Caki2 (cell line): ENCODE results near the gene ATXN1. TPM values are rescaled to one million over a fixed set of nuclear protein-coding genes. Genes with fewer than 3 reads are reported as not detected.

Source experiments
- DNase-seq: peaks from one replicate; pipeline ENCODE4 v3.0.0-alpha.2; 2015; ENCODE audit warnings: low read depth
- in situ Hi-C: cut with HindIII; loops from 2 replicates; pipeline ENCODE4 v1.10.0; 2016; ENCODE audit warnings: low sequenced_read_pairs, low pct_unique_long_range_greater_than_20kb, mixed read lengths
- total RNA-seq: library from RNA; depleted of rRNA; stranded (reverse); fragments of >200 nt; shearing (Covaris generic); gene quantifications from 2 replicates; pipeline ENCODE4 v1.2.3, GENCODE V29; 2014; ENCODE audit warnings: low replicate concordance

The ATXN1 gene
- total RNA-seq, 1 experiment from 2014 or later, result 23.8 TPM

GRCh38 chr6:16585805-16586204 is 175.5 kb downstream of the ATXN1 start:
- in situ Hi-C loops, result no loop called here
- no peak for DNase-seq

- DNase-seq, result no peak
- in situ Hi-C loops, result no loop called here
These were observed 178.0 kb downstream of the ATXN1 start for GRCh38 chr6:16583144-16583762.

GRCh38 chr6:16582446-16583143 is 178.7 kb downstream of the ATXN1 start:
- in situ Hi-C loops, result no loop called here
- no peak for DNase-seq

DNA sequence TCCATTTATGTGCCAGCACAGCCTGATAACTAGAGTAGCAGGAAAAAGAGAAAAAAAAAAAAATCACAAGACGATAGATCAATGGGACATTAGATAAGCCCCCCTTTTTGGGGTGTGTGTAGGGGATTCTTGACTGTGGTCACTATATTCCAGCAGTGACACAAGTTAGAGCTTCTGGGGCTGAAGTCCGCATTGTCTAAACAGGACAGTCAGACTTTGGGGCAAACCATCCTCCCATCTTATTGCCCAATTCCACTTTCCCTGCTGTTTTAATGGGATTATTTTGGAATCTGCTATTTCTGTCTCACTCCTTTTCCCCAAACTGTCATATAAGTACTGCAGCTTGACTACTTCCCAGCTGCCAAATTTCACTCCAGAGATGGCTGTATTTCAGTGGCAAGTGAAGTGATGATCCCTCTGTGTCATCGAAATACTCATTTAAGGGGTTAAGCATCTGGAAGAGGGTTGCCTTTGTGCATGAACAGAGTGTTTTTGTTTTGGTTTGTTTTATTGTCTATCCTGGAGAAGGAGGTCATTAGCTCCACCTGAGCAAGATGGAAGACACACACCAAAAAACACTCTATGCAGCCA is 182.5 kb downstream of the ATXN1 start:
- in situ Hi-C loops, result no loop called here
- no peak for DNase-seq

DNA sequence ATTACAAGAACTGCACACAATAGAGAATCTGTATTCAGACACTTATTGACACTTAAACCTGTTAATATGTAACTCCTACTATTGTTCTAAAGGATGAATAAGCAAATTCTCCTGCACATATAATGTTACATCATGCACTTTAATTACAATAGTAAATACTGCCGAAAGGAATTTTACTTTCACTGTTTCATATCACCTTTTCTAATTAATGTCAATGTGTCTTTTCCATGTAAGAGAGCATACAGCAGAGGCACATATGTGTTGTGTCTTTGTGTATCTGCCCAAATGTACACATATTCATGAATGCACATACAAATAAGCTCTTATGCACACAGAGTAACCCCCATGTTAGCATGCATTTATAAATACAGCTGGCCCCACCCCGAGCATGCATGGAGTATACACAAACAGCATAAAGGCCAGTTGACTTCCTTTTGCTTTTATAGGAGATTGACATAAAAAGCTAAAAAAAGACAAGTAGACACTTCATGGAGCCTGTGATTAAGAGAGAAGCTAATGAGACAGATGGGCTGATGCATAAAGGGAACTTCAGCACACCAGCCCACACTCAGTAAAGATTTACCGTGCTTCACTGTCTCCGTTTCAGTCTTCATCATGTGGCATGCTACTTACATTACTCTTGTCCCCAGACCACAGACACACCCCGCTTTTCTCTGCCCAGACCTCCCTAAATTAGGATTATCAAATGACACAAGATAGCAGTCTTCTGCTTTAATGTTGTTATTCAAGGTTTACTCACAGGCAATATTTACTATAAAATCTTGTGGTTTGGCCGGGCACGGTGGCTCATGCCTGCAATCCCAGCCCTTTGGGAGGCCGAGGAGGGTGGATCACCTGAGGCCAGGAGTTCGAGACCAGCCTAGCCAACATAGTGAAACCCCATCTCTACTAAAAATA is 184.6 kb downstream of the ATXN1 start:
- in situ Hi-C loops, result no loop called here
- DNase-seq, result peak; percentile 64

DNA sequence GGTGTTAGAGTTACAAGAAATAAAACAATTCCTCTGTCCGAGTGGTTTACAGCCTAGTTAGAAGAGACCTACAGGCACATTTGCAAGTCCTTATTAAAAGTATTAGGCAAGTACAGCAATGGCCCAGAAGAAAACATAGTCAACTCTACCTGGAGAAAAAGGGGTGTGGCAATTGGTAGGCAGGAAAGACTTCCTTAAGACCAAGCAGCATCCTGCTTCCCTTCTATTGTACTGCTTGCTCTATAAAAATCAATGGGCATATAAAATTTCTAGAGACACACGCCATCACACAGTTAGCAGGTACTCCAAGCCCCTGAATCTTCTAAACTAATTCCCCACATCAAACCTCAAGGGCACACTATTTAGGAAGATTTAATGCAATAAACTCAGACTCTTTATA is 185.6 kb downstream of the ATXN1 start:
- DNase-seq, result no peak
- in situ Hi-C loops, result no loop called here

GRCh38 chr6:16572943-16573342 is 188.3 kb downstream of the ATXN1 start:
- in situ Hi-C loops, result no loop called here
- no peak for DNase-seq

DNA sequence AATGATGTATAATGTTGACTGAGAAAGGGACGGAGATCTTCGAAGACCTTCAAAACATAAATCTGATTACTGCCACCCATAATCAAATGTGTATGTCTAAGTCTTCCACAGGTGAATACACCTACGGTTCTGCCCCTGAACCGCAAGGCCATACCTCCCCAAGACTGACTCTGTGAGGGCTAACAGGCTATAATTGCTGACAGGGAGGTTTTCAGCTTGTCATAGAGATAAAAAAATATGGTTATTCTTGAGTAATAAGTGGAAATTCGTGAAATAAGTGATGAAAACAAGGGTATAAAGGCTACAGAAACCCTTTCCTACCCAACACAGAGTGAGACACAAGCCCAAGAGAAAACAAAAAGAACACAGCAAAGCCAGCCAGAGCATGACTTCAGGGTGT is 188.9 kb downstream of the ATXN1 start:
- no peak for DNase-seq
- in situ Hi-C loops, result no loop called here

- in situ Hi-C loops, result no loop called here
- DNase-seq, result no peak
These were observed 190.3 kb downstream of the ATXN1 start for GRCh38 chr6:16570946-16571345.

DNA sequence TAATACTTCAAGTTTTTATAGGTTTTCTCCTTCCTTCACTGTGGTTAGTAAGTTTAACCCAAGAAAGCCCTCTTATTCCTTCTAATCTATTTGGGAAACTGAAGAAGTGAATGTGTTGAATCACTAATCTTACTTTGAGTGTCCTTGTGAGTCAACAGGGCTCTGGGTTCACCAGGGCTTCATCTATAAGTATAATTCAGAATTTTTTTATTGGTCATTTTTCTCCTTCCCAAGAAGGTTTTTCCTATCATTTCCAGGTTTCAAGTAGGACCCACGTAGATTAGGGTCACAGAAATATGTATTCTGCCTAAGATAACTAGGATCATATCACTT is 191.1 kb downstream of the ATXN1 start:
- in situ Hi-C loops, result no loop called here
- DNase-seq, result no peak

DNA sequence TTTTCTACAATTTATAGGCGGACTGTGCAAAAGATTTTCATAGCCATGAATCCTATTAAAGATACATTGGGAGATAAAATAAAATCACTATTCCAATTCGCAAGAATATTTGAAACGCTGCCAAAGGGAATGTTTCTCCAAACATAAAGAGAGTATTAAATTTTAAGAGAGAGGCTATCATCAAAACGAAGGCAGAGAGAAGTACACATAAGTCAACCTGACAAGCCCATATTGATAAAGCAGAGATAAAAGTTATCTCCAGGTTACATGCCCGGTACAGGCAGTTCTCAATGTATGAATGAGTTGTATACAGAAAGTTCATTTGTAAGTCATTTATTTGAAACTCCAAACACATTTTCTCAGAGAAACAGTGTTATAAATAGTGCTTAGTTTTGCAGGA is 193.1 kb downstream of the ATXN1 start:
- no peak for DNase-seq
- in situ Hi-C loops, result no loop called here

GRCh38 chr6:16567071-16567470 is 194.2 kb downstream of the ATXN1 start:
- in situ Hi-C loops, result no loop called here
- DNase-seq, result no peak

- in situ Hi-C loops, result no loop called here
- DNase-seq, result no peak
These were observed 196.8 kb downstream of the ATXN1 start for GRCh38 chr6:16564436-16564835.

DNA sequence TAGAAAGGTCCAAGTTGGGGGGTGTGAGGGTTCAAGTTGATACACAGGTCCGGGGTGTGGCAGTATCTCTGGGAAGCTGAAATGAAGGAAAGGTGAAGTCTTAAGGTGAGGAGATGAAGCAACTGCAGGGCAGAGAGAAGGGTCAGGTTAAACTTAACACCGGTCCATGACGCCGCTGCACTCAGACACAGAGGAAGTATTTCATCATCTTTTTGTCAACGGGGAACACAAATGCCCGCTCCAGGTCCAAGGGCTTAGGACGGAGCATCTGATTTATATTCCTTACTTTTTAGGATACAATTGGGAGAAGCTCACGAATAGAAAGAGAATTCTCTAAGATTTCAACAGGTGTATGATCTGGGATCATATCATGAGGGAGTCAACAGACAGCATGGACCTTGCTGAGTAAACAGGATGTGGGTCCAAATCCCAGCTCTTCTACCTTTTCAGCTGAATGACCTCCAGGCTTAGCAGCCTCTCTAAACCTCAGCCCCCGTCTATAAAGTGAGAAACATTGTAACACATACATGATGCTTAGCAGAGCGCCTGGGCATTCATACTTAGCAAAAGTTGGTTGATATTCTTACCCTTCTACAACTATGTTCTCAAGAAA is 197.5 kb downstream of the ATXN1 start:
- no peak for DNase-seq
- in situ Hi-C loops, result no loop called here

DNA sequence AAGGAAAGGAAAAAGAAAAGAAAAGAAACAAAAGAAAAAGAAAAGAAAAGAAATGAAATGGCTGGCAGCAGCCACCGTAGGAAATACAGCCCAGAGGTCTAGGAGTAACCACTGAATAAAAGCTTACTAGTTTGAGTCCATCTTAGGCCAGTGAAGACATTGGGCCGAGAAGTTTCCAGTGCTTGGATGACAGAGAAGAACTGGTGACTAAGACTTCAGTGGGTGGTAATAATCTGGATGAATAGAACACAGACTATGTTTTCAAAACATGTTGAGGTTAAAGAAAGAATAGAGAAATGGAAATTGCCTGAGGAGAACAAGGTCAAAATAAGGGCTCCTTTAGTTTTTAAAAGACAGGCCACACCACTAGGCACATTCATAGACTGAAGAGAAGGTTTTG is 198.8 kb downstream of the ATXN1 start:
- no peak for DNase-seq
- in situ Hi-C loops, result no loop called here

- in situ Hi-C loops, result no loop called here
- DNase-seq, result no peak
These were observed 202.2 kb downstream of the ATXN1 start for GRCh38 chr6:16559071-16559470.

DNA sequence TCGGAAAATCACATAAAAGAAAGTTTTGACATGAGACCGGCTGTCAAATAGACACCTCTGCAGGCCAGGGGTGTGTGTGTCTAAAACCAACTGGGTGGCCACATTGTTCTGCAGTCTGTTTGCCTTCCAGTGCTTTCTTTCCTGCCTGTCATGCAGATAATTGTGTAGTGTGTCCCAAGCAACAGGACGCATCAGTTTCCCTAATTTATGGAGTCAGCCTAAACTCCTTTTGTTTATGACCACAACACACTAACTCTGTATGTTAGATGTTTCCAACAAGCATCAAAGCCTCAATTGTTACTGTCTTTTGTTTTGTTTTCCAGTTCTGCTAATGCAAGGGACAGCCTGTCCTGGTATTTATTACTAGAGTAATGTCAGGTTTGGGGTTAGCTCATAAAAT is 205.7 kb downstream of the ATXN1 start:
- DNase-seq, result no peak
- in situ Hi-C loops, result no loop called here

- in situ Hi-C loops, result no loop called here
- DNase-seq, result no peak
These were observed 207.7 kb downstream of the ATXN1 start for GRCh38 chr6:16553531-16553930.

DNA sequence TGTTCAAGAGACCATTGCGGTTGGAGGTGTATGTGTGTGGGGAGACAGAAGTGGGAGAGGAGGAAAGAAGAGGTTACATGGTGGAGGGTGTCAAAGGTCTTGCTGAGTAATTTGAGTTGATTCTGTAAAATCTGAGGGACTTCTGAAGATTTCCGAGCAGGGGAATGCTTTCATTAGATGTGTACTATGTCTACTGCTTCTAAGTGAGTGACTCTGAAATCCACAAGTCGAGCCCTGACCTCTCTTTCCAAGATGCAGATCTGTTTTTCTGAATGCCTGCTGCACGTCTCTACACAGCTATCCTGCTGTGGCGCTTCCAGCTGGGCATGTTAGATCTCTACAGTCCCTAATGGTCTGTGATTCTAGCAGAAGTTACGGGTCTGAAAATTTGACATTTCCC is 209.8 kb downstream of the ATXN1 start:
- DNase-seq, result no peak
- in situ Hi-C loops, result no loop called here
